HG03342 (cell line): Measurements from ENCODE around the gene TSEN34.
"Not testable (repeated sequence)": the region's sequence is repeated elsewhere in the genome, so short reads cannot be mapped to it uniquely, and the experiment has no call there.

Experiments used
- ATAC-seq: cut with Tn5 transposase; IDR thresholded peaks from one replicate; pipeline ENCODE4 v1.9.1; 2021; ENCODE audit warnings: mild to moderate bottlenecking, moderate library complexity; ENCODE audit not compliant: unreplicated experiment

TSEN34 gene

GRCh38 chr19:54160182-54160811 lies 30.8 kb upstream of the TSEN34 start:
- peak; percentile 0 for ATAC-seq

DNA sequence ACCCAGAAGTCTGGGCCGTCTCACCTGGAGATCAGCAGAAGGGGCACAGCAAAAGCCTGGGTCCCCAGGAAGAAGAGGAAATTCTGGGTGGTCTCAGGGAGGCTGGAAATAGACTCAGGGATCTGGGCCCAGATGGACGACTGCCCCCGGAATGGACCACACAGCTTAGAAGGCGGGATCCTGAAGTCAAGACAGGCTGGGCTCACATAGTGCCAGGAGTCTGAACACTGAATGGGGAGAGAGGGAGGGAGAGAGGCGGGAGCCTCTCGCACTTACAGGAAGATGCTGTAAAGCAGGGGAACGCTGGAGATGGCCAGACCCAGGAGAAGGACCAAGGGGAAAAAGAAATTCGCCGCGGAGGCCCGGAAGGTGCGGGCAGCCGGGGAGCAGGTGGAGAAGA lies 30.3 kb upstream of the TSEN34 start:
- ATAC-seq = no peak

DNA sequence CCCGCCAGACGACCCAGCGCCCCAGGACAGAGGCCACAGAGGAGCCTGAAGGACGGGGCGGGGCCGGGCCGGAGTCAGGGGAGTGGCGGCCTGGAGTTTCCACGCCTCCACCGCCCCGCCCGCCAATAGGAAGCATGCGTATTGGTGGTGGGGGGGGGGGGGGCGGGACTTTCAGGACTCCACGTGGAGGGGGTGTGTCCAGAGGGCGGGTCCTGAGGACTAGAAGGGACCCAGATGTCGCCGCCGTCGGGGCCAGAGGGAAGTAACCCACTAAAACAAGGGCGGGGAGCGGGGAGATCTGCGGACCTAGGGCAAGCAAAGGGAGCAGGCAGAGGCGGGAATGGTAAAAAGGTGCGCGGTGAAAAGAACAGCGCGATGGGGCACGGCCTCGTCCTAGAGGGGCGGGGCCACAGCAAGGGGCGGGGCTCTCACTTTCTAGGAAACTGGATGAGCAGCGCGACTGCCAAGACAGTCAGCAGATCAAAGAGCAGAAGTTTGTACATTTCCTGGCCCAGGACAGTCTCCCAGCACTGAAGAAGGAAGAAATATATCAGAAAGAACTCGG lies 28.8 kb upstream of the TSEN34 start:
- no peak for ATAC-seq

DNA sequence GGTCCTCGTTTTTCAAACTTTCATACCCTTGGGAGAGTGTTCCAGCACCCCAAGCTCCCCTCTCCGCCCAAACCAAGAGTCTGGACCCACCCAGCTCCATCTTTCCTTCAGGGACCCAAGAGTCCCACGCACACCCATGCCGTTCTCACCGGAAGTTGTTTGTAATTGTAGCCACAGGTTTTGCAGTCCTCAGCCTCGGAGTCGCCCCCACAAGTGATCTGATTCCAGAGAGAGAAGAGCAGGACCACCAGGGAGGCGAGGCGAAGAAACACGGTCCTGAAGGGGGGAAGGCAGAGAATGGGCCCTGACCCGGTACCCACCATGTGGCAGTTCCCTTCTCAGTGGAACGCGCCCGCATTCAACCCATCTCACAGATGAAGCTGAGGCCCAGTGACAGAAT lies 28.2 kb upstream of the TSEN34 start:
- no peak for ATAC-seq

DNA sequence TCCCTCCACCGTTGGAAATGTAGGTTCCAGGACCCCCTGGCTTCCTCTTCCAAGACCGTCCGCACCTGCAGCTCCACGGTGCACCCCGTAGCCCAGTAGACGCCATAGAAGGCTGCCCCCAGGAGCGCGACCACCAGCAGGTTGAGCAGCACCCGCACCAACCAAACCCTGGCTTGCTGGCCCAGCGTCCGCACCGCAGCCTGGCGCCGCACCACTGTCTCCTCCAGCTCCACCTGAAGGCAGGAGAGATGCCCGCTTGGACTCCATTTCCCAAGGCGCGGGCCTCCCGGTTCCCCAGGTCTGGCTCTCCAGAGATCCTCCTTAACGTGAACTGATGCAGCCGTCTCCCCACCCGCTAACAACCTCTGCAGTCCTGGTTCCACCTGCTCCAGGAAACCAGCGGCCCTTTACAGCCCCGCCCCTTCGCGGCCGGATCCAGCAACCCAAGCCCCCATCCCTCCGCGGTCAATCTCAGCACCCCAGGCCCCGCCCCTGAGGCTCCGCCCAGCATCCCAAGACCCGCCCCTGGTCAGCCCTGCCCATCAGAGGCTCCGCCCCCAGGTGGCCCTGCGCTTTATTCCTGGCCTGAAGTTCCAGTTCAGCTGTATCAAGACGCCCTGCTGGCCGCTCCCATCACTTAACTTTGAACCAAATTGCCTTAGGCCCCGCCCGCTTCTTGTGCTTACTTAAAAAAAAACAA lies 26.6 kb upstream of the TSEN34 start:
- no peak for ATAC-seq

GRCh38 chr19:54165222-54165621 lies 25.9 kb upstream of the TSEN34 start:
- no peak for ATAC-seq

DNA sequence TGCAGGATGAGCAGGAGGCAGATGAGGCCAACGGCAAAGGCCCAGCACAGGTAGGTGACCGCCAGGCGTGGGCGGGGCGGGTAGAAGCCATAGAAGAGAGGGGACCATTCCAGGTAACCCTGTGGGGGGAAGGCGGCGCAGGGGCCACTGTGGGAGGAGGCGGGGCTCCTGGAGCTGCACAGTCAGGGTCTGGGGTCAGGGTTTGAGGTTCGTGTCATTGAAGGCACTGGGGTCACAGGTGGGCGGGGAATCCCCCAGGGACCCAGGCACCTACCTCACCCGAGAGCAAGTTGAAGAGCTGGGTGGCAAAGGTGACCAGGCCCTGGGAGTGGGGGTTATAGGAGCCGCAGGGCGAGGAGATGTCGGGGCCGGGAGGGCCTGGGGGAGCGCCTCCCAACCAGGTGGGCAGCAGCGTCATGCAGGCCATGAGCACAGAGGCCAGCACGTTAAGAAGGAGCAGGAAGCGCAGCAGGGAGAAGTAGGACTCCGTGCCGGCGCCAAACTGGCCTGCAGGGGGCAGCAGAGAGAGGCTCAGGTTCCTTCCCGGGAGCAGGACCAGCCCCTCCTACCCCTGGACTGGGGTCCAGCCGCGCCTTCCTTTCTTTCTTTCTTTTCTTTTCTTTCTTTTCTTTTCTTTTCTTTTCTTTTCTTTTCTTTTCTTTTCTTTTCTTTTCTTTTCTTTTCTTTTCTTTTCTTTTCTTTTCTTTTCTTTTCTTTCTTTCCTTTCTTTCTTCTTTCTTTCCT lies 22.8 kb upstream of the TSEN34 start:
- ATAC-seq = no peak

DNA sequence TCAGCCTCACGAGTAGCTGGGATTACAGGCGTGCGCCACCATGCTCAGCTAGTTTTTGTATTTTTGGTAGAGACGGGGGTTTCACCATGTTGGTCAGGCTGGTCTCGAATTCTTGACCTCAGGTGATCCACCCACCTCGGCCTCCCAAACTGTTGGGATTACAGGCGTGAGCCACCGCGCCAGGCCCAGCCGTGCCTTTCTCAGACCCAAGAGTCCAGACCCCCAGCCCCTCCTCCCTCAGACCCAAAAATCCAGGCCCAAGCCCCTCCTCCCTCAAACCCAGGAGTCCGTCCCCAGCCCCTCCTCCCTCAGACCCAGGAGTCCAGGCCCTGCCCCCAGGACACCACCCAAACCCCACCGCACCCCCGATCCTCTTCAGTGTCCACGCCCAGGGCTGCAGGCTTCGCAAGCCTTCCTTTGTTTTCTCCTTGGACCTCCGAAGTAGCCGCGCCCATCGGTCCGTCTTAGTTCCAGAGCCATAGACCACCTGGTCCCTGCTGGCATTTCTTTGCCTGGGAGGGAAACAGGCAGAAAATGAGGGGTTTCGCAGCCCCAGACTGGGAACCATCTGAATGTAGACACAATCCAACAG lies 21.9 kb upstream of the TSEN34 start:
- no peak for ATAC-seq

DNA sequence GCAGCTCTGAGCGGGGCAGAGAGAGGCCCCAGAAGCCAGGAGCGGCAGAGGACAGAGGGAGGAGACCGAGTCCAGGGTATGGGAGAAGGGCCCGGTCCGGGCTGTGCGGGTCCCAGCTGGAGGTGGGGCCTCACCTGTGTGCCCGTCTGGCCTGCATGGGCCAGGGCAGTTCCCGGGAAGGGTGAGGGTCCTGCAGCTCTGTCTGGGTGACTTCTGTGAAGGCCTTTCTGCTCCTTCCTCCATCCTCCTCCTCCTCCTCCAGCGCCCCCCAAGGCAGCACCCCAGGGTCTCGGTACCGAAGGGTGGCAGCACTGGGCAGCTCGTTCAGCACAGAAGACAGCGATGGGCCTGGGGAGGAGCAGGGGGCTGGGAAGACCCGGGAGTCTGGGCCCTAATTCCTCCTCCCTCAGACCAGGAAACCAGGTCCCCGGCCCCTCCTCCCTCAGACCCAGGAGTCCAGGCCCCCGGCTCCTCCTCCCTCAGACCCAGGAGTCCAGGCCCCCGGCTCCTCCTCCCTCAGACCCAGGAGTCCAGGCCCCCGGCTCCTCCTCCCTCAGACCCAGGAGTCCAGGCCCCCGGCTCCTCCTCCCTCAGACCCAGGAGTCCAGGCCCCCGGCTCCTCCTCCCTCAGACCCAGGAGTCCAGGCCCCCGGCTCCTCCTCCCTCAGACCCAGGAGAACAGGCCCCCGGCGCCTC lies 19.2 kb upstream of the TSEN34 start:
- ATAC-seq = not testable (repeated sequence)

- no peak for ATAC-seq
Measured at GRCh38 chr19:54172471-54173358, 18.4 kb upstream of the TSEN34 start, which contains the start of gene TMC4. TMC4 (minus strand) TSS chr19:54173160; CDS start chr19:54173117, 43 bp downstream.

GRCh38 chr19:54173359-54173699 lies 17.8 kb upstream of the TSEN34 start:
- ATAC-seq = no peak

DNA sequence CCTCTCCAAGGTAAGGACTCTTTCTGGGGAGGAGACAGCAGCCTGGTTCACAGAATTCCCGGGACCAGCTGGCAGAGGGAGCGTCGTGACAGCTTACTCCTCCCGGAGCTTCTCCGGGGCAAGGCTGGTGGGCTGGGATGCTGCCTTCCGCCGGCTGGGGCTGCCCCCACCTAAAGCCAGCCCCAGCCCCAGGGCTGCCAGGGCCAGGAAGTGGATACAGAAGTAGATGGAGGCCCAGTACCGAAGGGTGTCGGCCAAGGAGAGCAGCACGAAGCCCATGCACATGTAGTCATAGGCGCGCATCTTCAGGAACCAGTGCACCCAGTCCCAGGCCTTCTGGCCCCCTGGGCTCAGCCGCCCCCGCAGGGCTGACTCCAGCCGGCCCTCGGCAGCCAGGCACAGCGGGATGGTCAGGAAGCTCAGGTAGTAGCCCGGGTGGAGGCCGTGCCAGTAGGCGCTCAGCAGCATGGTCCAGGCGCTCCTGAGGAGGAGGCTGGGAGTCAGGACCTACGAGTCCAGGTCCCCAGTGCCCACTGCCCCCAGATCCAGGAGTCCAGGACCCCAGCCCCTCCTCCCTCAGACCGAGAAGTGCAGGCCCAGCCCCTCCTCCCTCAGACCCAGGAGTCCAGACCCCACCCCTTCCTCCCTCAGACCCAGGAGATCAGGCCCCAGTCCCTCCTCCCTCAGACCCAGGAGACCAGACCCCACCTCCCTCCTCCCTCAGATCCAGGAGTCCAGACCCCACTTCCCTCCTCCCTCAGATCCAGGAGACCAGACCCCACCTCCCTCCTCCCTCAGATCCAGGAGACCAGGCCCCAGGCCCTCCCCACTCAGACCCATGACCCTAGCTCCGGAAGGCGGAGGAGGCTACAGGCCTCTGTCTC lies 16.9 kb upstream of the TSEN34 start:
- no peak for ATAC-seq

DNA sequence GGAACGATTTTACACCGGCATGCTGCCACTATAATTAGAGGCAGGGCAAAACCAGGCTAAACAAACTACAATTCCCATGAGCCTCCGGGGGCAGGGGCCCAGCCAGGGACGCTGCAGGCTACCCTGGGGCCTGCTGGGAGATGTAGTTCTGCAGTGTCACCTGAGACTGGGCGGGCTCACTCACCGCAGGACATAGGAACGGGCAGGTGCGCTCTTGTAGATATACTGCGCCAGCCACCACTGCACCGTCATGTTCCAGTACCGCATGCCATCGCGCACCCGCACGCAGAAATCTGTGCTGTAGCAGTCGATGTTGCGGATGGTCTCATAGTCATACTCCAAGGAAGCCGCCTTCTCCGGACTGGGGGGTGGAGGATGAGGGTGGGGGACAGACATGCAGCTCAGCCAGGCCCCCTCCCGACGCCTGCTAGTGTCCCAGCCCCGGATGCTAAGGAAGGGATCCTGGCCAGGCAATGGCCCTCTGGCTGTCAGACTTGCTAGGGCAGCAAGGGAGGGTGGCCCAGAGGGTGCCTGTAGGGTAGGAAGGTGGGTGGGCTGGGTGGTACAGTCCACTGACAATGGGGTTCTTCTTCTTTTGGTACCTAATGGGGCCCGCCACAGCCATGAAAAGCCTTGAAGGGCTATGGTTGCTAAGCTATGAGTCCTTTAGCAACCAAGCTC lies 12.4 kb upstream of the TSEN34 start:
- no peak for ATAC-seq

- no peak for ATAC-seq
Measured at GRCh38 chr19:54179262-54179852, 11.8 kb upstream of the TSEN34 start.

DNA sequence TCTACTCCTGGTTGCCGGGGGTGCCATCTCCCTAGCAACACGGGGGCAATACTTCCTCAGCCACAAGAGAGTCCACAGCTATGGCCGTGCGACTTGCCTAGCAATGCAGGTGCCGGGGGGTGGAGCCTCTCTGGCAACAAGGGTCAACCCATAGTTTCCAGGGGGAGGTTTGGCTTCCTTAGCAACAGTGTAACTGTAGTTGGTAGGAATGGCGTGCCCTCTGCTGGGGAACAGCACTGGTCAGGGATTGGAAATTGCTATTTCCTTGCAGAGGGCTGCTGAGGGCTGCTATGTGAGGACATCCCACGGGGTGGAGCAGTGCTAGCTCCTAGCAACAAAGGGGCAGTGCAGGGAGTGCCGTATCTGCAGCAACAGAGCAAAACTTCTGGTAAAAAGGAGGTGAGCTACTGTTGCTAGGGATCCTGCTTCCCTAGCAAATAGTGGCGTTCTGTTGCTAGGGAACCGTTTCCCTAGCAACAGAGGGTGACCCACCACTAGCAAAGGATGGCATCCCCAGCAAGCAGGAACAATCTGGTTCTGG lies 11.1 kb upstream of the TSEN34 start:
- no peak for ATAC-seq

DNA sequence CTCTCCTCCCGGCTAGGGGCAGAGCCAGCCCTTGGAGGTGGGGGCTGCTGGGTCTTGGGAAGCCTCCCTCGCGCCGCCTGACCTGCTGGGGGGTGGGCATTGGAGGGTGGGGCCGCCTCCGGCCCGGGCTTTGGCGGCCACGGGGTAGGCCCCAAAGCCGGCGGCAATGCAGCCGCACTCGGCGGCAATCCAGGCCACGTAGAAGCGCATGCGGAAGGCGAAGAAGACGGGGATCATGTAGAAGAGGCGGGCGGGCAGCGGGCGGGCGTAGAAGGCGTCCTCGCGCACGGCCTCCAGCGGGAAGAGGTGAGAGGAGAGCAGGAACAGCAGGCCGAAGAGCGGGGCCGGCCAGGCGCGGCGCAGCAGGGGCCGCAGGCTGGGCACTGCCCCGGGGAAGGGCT lies 10.4 kb upstream of the TSEN34 start:
- no peak for ATAC-seq

GRCh38 chr19:54181894-54182293 lies 9.2 kb upstream of the TSEN34 start:
- not testable (repeated sequence) for ATAC-seq

DNA sequence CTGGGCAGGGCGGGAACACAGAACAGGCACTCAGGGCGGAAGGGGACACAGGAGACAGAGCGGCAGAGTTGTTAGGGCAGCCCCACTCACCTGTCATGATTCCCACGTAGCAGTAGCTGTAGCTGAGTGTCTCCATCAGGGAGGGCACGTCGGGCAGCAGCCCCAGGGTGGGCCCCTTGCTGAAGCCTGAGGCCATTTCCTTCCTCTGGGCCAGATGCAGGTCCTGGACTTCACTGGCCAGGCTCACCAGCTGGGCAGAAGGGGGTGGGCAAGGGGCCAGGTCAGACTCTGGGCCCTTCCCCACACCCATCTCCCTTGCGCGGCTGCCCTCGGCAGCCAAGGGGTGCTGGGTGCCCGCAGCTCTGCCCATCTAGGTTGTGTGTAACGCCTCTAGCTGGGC lies 7.7 kb upstream of the TSEN34 start:
- ATAC-seq = no peak
